Fibroblast of lung (primary cell): ENCODE measurements around the gene CCDC116.

Experiments used
- EZH2 ChIP-seq: IDR thresholded peaks from 2 replicates; pipeline ENCODE4 v1.5.1; 2012; ENCODE audit warnings: low read length, control low read depth, mild to moderate bottlenecking; ENCODE audit errors: missing control alignments
- TF ChIP-seq, protein P1 (sequence below), 2 donors: IDR thresholded peaks in 1 of 2; conservative IDR thresholded peaks in 1 of 2; 1 replicate in 1 of 2; 2 replicates in 1 of 2; pipeline ENCODE4 v1.5.1; 2011 to 2012; ENCODE audit warnings: low read length in 2 of 2, control low read depth in 1 of 2, inconsistent platforms in 1 of 2, low read depth in 1 of 2, mild to moderate bottlenecking in 1 of 2

- TF ChIP-seq, protein P1, sequence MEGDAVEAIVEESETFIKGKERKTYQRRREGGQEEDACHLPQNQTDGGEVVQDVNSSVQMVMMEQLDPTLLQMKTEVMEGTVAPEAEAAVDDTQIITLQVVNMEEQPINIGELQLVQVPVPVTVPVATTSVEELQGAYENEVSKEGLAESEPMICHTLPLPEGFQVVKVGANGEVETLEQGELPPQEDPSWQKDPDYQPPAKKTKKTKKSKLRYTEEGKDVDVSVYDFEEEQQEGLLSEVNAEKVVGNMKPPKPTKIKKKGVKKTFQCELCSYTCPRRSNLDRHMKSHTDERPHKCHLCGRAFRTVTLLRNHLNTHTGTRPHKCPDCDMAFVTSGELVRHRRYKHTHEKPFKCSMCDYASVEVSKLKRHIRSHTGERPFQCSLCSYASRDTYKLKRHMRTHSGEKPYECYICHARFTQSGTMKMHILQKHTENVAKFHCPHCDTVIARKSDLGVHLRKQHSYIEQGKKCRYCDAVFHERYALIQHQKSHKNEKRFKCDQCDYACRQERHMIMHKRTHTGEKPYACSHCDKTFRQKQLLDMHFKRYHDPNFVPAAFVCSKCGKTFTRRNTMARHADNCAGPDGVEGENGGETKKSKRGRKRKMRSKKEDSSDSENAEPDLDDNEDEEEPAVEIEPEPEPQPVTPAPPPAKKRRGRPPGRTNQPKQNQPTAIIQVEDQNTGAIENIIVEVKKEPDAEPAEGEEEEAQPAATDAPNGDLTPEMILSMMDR (conservative IDR thresholded peaks at IDR 0.05 in 1 of 2, IDR thresholded peaks at IDR 0.05 in 1 of 2; ENCODE audit: low read depth in 1 of 2, low read length in 2 of 2): no peak
- TF ChIP-seq EZH2: no peak
These were observed 7.4 kb upstream of the CCDC116 start for GRCh38 chr22:21624880-21625791.
